ENCODE results near the gene KLK10.
"Not testable (repeated sequence)": the region's sequence is repeated elsewhere in the genome, so short reads cannot be mapped to it uniquely, and the experiment has no call there.

The KLK10 gene

DNA sequence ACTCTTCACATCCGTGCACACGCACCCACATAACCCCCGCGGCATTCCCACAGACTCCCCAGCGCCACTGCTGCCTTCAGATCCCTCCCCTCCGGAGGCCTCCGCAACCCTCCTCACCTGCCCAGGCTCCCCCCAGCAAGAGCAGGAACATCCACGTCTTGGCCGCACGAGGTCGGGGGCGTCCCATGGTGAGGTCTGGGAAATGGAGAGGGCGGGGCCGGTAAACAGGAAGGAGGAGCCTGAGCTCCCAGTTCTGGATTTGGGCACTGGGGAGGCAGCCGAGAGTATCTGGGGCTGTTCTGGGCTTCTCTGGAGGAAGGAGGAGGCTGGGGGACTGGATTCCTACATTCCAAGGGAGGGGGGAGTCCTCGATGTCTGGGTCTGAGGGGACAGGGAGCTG, 18.5 kb downstream of the KLK10 start:
- DNase-seq, result no peak

DNA sequence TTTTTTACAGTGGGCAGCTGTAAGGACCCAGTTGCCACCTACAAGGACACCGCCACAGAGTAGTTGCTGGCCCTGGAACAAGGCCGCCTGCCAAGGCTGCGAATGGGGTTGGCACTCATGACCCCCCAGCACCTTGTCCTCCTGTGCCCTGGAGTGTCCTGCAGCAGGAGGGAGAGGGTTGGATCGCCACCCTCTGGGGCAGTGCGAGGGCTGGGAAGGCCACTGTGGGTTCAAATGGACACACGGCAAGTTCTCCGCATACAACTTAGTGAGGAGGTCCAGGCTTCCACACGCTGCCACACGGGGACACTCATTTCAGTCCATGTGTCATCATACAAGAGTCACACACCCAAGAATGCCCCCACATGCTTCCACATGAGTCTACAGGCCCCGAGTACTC, 19.1 kb downstream of the KLK10 start:
- DNase-seq, result no peak

DNA sequence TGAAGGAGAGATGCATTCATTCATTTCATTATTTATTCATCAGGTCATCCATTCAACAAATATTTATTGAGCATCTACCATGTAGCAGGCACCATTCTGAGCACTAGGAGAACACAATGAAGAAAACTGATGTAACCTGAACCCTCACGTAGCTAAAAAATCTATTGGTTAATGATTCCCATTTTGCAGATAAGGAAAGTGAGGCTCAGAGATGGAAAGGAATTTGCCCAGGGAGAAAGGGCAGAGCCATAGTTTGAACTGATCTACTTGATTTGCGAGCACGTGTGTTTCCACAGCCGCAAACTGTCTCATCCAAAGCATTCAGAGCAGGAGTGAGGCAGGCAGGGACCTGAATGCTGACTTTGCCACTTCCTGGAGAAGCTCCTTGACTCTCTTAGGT, 20.8 kb downstream of the KLK10 start:
- no peak for DNase-seq

DNA sequence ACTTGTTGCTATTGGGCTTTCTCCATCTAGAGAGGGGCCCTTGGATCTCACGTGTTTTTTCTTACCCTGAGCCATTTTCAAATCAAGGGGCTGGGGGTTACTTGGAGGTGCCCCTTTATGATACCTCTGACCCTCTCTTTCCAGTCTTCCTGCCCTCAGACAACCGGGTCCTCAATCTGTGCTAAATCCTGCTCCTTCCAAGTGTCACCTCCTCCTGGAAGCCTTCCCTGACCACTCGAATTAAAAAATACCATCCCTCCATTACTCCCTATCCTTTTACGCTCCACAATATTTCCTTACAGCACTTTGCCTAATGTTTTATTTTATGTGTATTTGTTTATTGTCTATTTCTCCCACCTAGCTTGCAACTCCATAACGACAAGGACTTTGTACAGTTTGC, 21.4 kb downstream of the KLK10 start:
- DNase-seq, result no peak

DNA sequence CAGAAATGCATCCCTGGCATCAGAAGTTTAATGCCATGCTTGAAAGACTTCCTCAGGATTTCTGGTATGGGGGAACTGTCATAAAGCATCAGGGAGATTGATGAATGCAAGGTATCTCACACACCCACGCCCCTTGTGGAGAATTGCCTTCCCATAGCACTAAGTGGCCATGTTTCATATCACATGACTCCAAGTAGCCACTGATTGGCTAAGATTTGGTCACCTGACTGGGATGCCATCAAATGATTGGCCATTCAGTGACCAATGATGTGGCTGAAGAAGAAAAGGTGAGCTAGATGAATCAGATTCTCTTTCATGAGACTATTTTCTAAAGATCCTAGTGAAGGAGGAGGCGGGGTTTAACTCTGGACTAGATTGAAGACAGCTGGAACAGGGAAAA, 25.4 kb downstream of the KLK10 start:
- DNase-seq, result no peak

- DNase-seq, result no peak
Observed at GRCh38 chr19:50992666-50993035, 26.9 kb downstream of the KLK10 start.

DNA sequence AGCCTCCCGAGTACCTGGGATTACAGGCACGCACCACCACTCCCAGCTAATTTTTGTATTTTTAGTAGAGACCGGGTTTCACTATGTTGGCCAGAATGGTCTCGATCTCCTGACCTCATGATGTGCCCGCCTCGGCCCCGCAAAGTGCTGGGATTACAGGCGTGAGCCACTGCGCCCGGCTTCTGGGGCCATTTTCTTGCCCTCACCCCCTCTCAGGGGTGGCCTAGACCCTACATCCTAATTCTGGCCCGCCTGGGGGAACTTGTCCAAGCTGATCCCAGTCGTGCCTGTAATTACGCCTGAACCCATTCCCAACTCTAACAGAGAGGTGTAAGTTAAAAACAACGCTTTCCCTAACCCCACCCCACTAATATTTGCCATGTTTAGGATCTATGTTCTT, 35.1 kb downstream of the KLK10 start:
- DNase-seq, result not testable (repeated sequence)

GRCh38 chr19:50983625-50984292, 35.8 kb downstream of the KLK10 start, which contains the start of gene KLK7:
Gene KLK7, minus strand, starts transcription at chr19:50983917. Its CDS starts 1,518 bp downstream, at chr19:50982399.
- no peak for DNase-seq

DNA sequence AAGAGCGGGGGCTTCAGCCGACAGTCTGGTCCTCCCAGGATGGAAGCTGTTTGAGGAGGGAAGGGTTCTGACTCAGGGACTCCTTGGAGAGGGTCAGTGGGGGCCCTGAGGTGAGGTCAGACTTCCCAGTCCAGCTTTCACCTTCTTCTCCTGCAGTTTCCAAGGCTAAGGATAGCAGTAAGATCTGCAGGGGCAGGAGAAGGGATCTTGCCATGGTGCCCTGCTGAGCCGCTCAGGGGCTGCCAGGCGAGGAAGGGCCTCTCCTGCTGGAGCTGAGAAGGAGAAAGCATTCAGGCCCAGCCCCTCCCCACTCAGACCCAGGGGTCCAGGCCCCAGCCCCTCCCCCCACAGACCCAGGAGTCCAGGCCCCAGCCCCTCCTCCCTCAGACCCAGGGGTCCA, 37.3 kb downstream of the KLK10 start:
- no peak for DNase-seq

- DNase-seq, result no peak
Observed at GRCh38 chr19:50981587-50982146, 37.8 kb downstream of the KLK10 start.

DNA sequence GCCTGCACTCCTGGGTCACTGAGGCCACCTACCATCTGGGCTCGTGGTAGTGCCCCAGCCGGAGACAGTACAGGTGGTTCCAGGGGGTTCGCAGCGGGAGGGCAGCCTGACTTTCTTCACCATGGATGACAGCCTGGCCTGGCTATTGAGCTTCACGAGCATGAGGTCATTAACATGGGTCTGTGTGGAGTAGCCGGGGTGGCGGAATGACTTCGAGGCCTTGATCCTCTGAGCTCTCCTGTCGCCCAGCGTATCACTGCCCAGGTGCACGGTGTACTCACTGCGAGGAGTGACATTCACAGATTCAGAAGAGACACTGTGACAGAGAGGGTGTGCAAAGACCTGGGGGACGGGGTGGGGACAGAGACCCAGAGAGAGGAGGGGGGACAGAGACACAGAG, 39.3 kb downstream of the KLK10 start:
- no peak for DNase-seq

DNA sequence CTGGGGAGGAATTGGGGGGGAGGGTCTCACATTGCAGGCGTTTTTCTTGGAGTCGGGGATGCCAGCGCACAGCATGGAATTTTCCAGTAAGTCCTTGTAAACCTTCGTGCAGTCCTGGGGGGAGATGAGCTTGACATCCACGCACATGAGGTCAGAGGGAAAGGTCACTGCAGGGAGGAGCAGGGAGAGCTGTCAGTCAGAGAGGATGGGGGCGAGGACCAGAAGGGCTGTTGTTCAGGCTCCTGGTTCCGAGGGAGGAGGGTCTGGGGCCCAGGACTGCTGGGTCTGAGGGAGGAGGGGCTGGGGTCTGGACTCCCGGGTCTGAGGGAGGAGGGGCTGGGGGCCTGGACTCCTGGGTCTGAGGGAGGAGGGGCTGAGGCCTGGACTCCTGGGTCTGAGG, 39.8 kb downstream of the KLK10 start:
- DNase-seq, result no peak

DNA sequence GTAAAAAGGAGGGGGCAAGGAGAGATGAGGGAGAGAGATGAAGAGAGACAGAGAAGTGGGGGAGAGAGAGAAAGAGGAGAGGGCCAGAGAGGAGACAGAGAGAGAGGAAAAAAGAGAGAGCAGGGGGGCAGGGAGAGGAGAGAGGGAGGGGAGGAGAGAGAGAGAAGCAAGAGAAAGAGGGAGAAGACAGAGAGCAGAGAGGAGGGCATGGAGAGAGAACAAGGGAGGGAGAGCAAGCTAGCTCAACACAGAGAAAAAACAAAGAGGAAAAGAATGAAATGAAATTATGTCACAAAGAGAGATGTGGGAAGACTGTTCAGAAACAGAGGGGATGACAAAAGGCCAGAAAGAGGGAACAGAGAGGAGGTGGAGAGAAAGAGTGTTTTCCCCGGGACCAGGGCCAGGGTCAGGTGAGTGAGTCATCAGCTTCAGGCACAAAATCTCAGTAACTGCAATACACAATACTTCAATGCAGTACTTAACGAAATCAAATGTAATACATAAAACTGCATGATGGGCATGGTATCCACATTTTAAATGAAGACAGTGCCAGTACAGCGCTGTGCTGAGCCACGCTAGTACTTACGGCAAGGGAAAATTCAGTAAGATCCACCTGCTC, 40.6 kb downstream of the KLK10 start:
- no peak for DNase-seq

GRCh38 chr19:50977626-50978025, 41.9 kb downstream of the KLK10 start:
- no peak for DNase-seq

GRCh38 chr19:50975766-50976165, 43.7 kb downstream of the KLK10 start:
- no peak for DNase-seq

DNA sequence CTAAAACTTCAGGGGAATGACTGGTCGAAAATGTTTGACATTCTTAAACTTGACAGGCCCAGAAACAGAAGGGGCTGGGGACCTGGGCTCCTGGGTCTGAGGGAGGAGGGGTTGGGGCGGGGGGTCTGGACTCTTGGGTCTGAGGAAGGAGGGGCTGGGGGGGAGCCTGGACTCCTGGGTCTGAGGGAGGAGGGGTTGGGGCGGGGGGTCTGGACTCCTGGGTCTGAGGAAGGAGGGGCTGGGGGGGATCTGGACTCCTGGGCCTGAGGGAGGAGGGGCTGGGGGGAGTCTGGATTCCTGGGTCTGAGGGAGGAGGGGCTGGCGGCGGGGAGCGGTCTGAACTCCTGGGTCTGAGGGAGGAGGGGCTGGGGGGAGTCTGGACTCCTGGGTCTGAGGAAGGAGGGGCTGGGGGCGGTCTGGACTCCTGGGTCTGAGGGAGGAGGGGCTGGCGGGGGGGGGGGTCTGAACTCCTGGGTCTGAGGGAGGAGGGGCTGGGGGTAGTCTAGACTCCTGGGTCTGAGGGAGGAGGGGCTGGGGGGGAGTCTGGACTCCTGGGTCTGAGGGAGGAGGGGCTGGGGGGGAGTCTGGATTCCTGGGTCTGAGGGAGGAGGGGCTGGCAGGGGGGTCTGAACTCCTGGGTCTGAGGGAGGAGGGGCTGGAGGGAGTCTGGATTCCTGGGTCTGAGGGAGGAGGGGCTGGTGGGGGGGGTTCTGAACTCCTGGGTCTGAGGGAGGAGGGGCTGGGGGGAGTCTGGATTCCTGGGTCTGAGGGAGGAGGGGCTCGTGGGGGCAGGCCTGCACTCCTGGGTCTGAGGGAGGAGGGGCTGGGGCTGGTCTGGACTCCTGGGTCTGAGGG, 44.6 kb downstream of the KLK10 start:
- DNase-seq, result no peak

DNA sequence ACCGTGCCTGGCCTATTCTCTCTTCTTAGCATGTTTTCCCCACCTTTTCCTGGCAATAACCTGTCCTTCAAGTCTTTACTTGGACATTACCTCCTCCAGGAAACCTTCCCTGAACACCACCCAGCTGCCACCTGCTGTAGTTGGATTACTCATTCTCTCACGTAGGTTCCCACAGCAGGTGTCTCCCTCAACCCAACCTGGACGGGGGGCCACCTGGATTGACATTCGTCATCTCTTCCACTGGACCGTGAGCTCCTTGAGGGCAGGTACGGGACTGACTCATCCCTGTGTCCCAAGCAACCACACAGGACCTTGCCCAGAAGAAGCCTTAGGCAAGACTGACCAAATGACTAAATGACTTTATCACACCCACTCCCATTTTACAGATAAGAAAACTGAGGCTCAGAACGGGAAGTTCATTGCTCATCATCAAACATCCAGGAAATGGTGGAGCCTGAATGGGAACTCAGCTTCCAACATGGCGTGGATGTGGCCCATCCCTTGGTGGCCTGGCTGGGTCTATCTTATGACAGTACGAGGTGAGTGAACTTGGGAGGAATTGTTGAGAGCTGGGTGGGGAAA, 46.6 kb downstream of the KLK10 start:
- DNase-seq, result no peak

GRCh38 chr19:50969810-50970209, 49.7 kb downstream of the KLK10 start:
- not testable (repeated sequence) for DNase-seq

DNA sequence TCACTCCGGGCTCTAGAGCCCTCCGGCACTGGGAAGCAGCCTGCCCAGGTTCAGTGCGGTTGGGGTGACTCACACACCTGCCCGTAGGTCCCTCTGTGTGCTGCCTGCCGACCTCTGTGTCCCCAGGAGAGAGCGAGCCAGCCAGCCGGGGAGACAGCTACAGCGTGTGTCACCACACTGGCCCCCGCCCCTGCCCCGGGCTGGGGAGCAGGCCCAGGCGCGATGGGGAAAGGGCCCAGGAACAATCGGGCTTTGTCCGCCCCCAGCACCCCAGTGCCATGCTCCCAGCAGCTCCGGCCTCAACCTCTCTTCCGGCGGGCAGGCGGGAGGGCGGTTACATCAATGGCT, 50.1 kb downstream of the KLK10 start, which contains the start of gene KLK6:
KLK6 (minus strand) TSS at position 179 of the 348 bp plus-strand sequence. CDS start 1,487 bp downstream, outside the sequence.
- DNase-seq, result no peak

- no peak for DNase-seq
Observed at GRCh38 chr19:50968716-50969412, 50.6 kb downstream of the KLK10 start.

DNA sequence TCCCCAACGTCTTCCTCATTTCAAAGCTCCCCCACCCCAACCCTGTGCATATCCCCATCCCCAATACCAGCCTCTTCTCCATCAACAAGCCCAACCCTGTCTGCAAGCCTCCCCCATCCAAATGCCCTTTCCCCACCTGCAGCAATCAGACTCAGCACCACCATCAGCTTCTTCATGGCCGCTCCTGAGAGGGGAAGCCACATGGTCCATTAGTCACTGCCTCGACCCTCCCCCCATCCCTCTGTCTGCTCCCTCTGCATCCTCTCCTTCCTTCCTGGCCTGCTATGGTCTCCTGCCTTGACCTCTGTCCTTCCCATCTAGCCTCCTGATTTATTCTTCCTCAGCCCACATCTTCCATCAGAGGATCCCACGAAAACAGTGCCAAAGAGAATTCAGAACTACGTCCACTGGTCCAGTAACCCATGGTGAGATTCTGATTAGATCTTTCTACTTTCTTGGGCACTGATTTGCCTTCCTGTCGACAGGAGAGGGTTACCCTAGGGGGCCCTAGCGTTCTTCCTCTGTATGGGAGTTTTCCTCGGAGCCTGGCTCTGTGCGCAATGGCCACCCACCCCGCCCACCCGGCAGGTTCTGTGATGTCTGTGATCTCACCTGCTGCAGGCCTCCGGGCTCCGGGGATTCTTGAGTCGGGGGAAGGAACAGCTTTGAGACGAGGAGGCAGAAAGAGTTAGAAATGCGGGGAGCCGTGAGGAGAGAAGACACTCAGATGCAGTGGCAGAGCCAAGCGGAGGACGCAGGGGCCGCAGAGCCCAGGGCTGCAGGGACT, 51.4 kb downstream of the KLK10 start:
- no peak for DNase-seq

DNA sequence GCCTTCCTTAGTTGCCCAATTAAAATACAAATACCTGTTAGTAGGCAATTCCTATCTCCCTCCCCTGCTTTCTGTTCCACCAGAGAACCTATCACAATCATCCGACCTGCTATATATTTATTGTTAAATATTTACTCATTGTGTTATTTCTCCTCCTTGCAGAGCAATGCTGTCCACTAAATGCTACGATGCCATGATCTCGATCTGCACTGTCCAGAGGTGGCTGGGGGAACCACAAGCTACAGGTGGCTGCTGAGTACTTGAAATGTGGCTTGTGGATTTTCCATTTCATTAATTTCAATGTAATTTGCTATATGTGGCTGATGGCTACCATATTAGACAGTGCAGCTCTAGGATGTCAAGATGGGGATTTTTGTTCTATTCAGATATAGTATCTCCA, 55.2 kb downstream of the KLK10 start:
- no peak for DNase-seq

All from stimulated activated CD4-positive, alpha-beta T cell treated with anti-CD3 and anti-CD28 coated beads, Interleukin-4, amount 100 ng/mL, for 4 hours (primary cell).